HG02981 (cell line): Measurements from ENCODE around the gene KCNN1.
"Not testable (repeated sequence)": the region's sequence is repeated elsewhere in the genome, so short reads cannot be mapped to it uniquely, and the experiment has no call there.

Experiments
- ATAC-seq: cut with Tn5 transposase; IDR thresholded peaks from one replicate; pipeline ENCODE4 v1.9.1; 2021; ENCODE audit warnings: mild to moderate bottlenecking, moderate library complexity; ENCODE audit not compliant: unreplicated experiment

KCNN1 gene

GRCh38 chr19:17967257-17968051, 547 bp downstream of the KCNN1 start:
- no peak for ATAC-seq

- ATAC-seq: no peak
Measured at GRCh38 chr19:17968362-17968761, 1.5 kb downstream of the KCNN1 start.

DNA sequence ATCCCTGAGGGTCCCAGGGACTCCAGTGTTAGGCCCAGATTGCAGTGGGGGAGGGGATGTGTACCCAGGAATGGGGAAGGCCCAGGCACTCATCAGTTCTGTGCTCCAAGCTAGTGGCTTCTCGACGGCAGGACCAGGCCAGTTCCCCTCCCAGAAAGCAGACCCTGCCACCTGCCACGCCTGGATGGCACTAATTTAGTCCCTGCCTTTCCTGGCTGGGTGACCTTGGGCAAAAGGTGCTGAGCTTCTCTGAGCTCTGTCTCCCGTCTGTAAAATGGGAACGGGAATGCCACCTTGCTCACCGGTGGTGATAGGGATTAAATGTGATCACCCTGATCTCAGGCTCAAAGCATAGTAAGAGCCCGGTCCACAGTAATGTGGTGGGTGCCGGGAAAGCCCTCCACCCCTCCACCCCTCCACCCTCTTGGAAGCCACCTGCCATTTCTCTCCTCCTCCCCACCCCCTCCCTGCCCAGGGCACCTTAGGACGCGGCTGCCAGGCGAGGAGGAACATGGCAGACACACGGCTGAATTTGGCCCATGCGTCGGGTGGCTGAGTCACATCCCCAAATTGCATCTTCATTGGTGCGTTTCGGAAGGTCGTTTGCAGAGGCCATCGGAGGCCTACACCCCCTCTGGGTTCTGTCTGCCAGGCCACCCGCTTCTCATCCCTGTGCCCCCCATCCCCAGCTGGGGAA, 2.3 kb downstream of the KCNN1 start:
- ATAC-seq: no peak

- no peak for ATAC-seq
Measured at GRCh38 chr19:17972230-17972629, 5.3 kb downstream of the KCNN1 start.

- no peak for ATAC-seq
Measured at GRCh38 chr19:17973759-17974158, 6.9 kb downstream of the KCNN1 start.

DNA sequence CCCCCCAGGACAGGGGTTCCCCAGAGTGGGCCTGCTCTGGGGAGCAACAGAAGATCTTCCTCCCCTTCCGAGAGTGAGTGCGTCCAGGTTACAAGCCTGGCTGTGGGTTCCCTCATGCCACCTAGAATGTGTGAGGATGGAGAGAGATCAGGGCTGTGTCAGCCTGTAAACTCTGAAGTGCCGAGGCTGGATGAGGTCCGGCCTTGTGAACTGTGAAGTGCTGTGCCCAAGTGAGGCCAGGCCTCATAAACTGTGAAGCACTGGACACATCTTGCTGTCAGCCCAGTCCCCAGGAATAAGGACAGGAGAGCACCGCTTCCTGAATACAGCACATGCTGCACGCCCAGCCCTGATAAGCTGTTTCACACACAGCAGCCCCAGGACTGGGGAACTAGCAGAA, 7.6 kb downstream of the KCNN1 start:
- no peak for ATAC-seq

- ATAC-seq: no peak
Measured at GRCh38 chr19:17975032-17975431, 8.1 kb downstream of the KCNN1 start.

DNA sequence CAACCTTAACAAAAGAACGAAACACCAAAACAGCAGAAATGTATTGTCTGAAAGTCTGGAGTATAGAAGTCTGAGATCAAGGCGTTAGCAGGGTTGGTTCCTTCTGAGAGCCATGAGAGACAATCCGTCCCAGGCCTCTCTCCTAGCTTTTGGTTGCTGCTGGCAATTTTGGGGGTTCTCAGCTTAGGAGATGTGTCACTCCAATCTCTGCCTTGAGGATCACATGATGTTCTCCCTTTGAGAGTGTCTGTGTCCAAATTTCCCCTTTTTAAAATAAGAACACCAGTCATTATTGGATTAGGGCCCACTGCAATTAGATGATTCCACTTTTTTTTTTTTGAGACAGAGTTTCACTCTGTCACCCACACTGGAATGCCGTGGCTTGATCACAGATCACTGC, 10.1 kb downstream of the KCNN1 start:
- ATAC-seq: no peak

DNA sequence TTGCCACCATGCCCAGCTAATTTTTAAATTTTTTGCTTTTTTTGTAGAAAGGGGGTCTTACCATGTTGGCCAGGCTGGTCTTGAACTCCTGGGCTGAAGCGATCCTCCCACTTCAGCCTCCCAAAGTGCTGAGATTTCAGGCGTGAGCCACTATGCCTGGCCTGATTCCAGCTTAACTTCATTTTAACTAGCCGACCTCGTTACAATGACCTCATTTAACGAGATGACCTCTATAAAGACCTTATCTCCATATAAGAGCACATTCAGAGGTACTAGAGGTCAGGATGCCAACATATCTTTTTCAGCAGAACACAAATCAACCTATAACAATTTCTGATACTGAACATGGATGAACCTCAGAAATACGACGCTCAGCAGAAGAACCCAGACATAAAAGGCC, 10.6 kb downstream of the KCNN1 start:
- no peak for ATAC-seq

- no peak for ATAC-seq
Measured at GRCh38 chr19:17981611-17982010, 14.7 kb downstream of the KCNN1 start.

- ATAC-seq: no peak
Measured at GRCh38 chr19:17982430-17982829, 15.5 kb downstream of the KCNN1 start.

GRCh38 chr19:17985037-17985818, 18.3 kb downstream of the KCNN1 start:
- ATAC-seq: no peak

GRCh38 chr19:17986569-17986968, 19.7 kb downstream of the KCNN1 start:
- not testable (repeated sequence) for ATAC-seq

DNA sequence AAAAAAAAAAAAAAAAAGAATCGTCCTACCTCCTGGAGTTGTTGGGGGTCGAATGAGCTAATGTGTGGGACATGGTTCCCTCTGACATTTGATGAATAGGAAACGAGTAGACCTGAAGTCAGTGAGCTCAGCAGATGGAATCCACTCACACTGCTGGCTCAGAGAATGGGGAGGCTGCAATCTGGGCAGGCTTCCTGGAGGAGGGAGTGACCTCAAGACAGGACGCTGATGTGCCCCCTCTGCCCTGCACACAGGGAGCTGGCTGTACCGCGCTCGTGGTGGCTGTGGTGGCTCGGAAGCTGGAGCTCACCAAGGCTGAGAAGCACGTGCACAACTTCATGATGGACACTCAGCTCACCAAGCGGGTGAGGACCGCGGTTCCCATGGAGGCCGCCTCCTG, 21.3 kb downstream of the KCNN1 start:
- ATAC-seq: no peak

DNA sequence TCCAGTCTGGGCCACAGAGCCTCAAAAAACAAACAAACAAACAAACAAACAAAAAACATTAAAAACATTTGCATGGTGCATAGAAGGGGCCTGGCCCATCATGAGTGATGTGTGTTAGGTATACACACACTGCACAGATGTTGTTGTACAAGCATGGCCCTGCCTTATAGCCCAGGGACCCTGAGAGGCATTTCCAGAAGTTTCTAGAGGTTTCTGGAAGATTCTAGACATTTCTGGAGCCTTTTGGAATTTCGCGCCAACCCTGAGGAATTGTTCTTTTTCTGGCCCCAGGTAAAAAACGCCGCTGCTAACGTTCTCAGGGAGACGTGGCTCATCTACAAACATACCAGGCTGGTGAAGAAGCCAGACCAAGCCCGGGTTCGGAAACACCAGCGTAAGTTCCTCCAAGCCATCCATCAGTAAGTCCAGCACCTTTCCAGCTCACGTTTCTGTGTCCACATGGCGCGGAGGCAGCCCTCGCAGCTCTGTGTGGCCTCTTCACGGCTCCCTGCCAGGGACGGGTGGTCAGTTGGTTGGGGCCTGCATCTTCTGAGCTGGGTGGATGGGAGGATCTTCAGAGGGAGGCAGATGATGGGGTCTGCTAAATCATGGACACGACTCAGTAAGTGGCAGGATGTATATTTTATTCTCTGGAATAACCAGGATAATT, 22.7 kb downstream of the KCNN1 start:
- ATAC-seq: no peak

DNA sequence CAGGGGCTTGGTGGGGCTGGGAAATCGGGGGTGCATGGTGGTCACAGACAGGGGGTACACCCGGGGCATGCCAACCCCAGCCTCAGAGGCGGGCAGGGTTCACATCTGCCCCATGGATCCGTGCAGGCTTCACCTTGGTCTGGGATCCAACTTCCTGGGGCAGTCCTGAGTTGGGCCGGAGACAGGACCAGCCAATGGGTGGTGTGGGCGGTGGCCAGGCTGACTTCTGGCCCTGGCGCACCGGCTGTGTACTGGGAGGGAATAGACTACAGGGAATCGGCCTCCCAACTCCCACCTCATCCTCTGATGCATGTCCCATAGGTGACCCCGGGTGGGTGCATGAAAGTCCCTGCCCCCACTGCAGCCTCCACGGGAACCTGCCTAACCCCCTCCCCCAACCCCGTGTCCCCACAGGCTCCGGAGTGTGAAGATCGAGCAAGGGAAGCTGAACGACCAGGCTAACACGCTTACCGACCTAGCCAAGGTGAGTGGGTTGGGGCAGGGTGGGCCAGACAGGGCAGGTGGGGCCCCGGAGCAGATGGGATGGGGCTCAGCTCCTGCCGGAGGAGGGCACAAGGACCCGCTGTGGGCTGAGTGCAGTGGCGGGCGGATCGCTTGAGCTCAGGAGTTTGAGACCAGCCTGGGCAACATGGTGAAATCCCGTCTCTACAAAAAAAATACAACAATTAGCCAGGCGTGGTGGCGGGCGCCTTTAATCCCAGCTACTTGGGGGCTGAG, 26.3 kb downstream of the KCNN1 start:
- no peak for ATAC-seq

- no peak for ATAC-seq
Measured at GRCh38 chr19:17996826-17997316, 30.0 kb downstream of the KCNN1 start.

GRCh38 chr19:17997969-17998826, 31.3 kb downstream of the KCNN1 start:
- ATAC-seq: no peak

- ATAC-seq: no peak
Measured at GRCh38 chr19:17998827-17999150, 31.9 kb downstream of the KCNN1 start.
